Measurements from ENCODE around the gene TESK1. TPM values are rescaled to one million over a fixed set of nuclear protein-coding genes. Genes with fewer than 3 reads are reported as not detected.
A peak's percentile ranks its signal among the peaks of the same experiment; 100 is the strongest.

The TESK1 gene
- total and polyA plus RNA-seq, 2 of the 8 experiments (the other 6 are each of a cell fraction or from before 2014, with no cell fraction given): 13.5 to 13.9 TPM

- TF ChIP-seq RAD21 (IDR thresholded peaks at IDR 0.05 in 1 of 2, conservative IDR thresholded peaks at IDR 0.05 in 1 of 2; ENCODE audit: low read depth in 2 of 2, low read length in 2 of 2) (peak in 1 of 2 experiments; percentile 7; a peak in 2 of 4 replicates), EP300 (IDR thresholded peaks at IDR 0.05; ENCODE audit: borderline replicate concordance in 1 of 2, low read depth in 2 of 2, low read length in 2 of 2) (peak in 1 of 2 experiments; percentile 91; a peak in 1 of 3 replicates), TBP (IDR thresholded peaks at IDR 0.05; ENCODE audit: low read depth, low read length) (peak; percentile 100), E2F6 (IDR thresholded peaks at IDR 0.05) (peak; percentile 99), EGR1 (IDR thresholded peaks at IDR 0.05; ENCODE audit: borderline replicate concordance, low read depth, low read length) (peak; percentile 98), CHD7 (IDR thresholded peaks at IDR 0.05; ENCODE audit: insufficient replicate concordance, low read length) (peak; percentile 23), RNF2 (IDR thresholded peaks at IDR 0.05; ENCODE audit: borderline replicate concordance, low read depth, low read length, missing control alignments, poor library complexity, severe bottlenecking) (no peak), TAF1 (IDR thresholded peaks at IDR 0.05; ENCODE audit: low read depth, low read length) (peak; percentile 57)
Measured at GRCh38 chr9:35657546-35658136, 52.6 kb downstream of the TESK1 start, which contains the start of gene RMRP (continued).
